IPS-15b (cell line): ENCODE data around the gene TRIM9.

ENCODE experiments used
- H3K27me3 ChIP-seq: one replicate; pipeline ENCODE4 v1.6.1; 2013; ENCODE audit warnings: low read length; ENCODE audit not compliant: control insufficient read depth, insufficient read depth
- H3K36me3 ChIP-seq: one replicate; pipeline ENCODE4 v1.6.1; 2013; ENCODE audit warnings: low read length; ENCODE audit not compliant: control insufficient read depth, insufficient read depth
- H3K4me1 ChIP-seq: one replicate; pipeline ENCODE4 v1.6.1; 2013; ENCODE audit warnings: mild to moderate bottlenecking, low read length; ENCODE audit not compliant: control insufficient read depth, insufficient read depth
- H3K4me3 ChIP-seq: one replicate; pipeline ENCODE4 v1.5.1; 2013; ENCODE audit warnings: low read depth, low read length
- H3K9ac ChIP-seq: one replicate; pipeline ENCODE4 v1.6.1; 2013; ENCODE audit warnings: low read depth, mild to moderate bottlenecking, low read length
- H3K9me3 ChIP-seq: one replicate; pipeline ENCODE4 v1.6.1; 2013; ENCODE audit warnings: mild to moderate bottlenecking, low read length; ENCODE audit not compliant: control insufficient read depth, insufficient read depth

Gene TRIM9

GRCh38 chr14:51014625-51015024 lies 80.3 kb downstream of the TRIM9 start:
- Histone ChIP-seq H3K27me3 (no peaks in the 10 kb centered on the region), H3K4me3 (no peak overlapping the region), H3K36me3 (no peaks in the 10 kb centered on the region), H3K4me1 (no peaks in the 10 kb centered on the region), H3K9me3 (no peaks in the 10 kb centered on the region), H3K9ac (no peak overlapping the region)

GRCh38 chr14:51014086-51014485 lies 80.8 kb downstream of the TRIM9 start:
- no peak overlapping the region for H3K4me3 ChIP-seq
- H3K36me3 ChIP-seq, result no peaks in the 10 kb centered on the region
- H3K9ac ChIP-seq, result no peak overlapping the region
- no peaks in the 10 kb centered on the region for H3K4me1 ChIP-seq
- no peaks in the 10 kb centered on the region for H3K27me3 ChIP-seq
- H3K9me3 ChIP-seq, result no peaks in the 10 kb centered on the region

GRCh38 chr14:51012055-51012454 lies 82.8 kb downstream of the TRIM9 start:
- no peaks in the 10 kb centered on the region for H3K36me3 ChIP-seq

GRCh38 chr14:51008446-51008845 lies 86.5 kb downstream of the TRIM9 start:
- no peaks in the 10 kb centered on the region for H3K4me1 ChIP-seq
- H3K9me3 ChIP-seq, result no peaks in the 10 kb centered on the region
- H3K4me3 ChIP-seq, result no peak overlapping the region
- no peak overlapping the region for H3K9ac ChIP-seq
- H3K36me3 ChIP-seq, result no peaks in the 10 kb centered on the region
- no peaks in the 10 kb centered on the region for H3K27me3 ChIP-seq

More at GRCh38 chr14:51012055-51012454, 82.8 kb downstream of the TRIM9 start:
- Histone ChIP-seq H3K9ac (no peak overlapping the region), H3K4me1 (no peaks in the 10 kb centered on the region), H3K4me3 (no peak overlapping the region), H3K27me3 (no peaks in the 10 kb centered on the region), H3K9me3 (no peaks in the 10 kb centered on the region)

- Histone ChIP-seq H3K9me3 (no peaks in the 10 kb centered on the region), H3K36me3 (no peaks in the 10 kb centered on the region), H3K4me1 (no peaks in the 10 kb centered on the region), H3K9ac (no peak overlapping the region), H3K27me3 (no peaks in the 10 kb centered on the region), H3K4me3 (no peak overlapping the region)
Observed at GRCh38 chr14:51006781-51007211, 88.1 kb downstream of the TRIM9 start.

- H3K9ac ChIP-seq, result no peak overlapping the region
- no peaks in the 10 kb centered on the region for H3K9me3 ChIP-seq
- no peak overlapping the region for H3K4me3 ChIP-seq
Observed at GRCh38 chr14:51006324-51006723, 88.6 kb downstream of the TRIM9 start.

GRCh38 chr14:51004801-51005526 lies 89.9 kb downstream of the TRIM9 start:
- H3K36me3 ChIP-seq, result no peaks in the 10 kb centered on the region
- no peak overlapping the region for H3K9ac ChIP-seq
- no peaks in the 10 kb centered on the region for H3K9me3 ChIP-seq
- H3K4me3 ChIP-seq, result no peak overlapping the region
- H3K27me3 ChIP-seq, result no peaks in the 10 kb centered on the region
- no peaks in the 10 kb centered on the region for H3K4me1 ChIP-seq

More at GRCh38 chr14:51006324-51006723, 88.6 kb downstream of the TRIM9 start:
- H3K36me3 ChIP-seq, result no peaks in the 10 kb centered on the region
- H3K4me1 ChIP-seq, result no peaks in the 10 kb centered on the region
- H3K27me3 ChIP-seq, result no peaks in the 10 kb centered on the region

- Histone ChIP-seq H3K4me3 (no peak overlapping the region), H3K9me3 (no peaks in the 10 kb centered on the region), H3K4me1 (no peaks in the 10 kb centered on the region), H3K27me3 (no peaks in the 10 kb centered on the region), H3K36me3 (no peaks in the 10 kb centered on the region), H3K9ac (no peak overlapping the region)
Observed at GRCh38 chr14:51004352-51004800, 90.5 kb downstream of the TRIM9 start.

GRCh38 chr14:51002406-51002999 lies 92.4 kb downstream of the TRIM9 start:
- Histone ChIP-seq H3K9me3 (no peaks in the 10 kb centered on the region), H3K4me1 (no peaks in the 10 kb centered on the region), H3K9ac (no peak overlapping the region), H3K36me3 (no peaks in the 10 kb centered on the region), H3K4me3 (no peak overlapping the region), H3K27me3 (no peaks in the 10 kb centered on the region)

GRCh38 chr14:51000566-51000965 lies 94.3 kb downstream of the TRIM9 start:
- H3K27me3 ChIP-seq, result no peaks in the 10 kb centered on the region
- H3K9ac ChIP-seq, result no peak overlapping the region
- no peaks in the 10 kb centered on the region for H3K9me3 ChIP-seq
- no peaks in the 10 kb centered on the region for H3K4me1 ChIP-seq
- no peak overlapping the region for H3K4me3 ChIP-seq
- H3K36me3 ChIP-seq, result no peaks in the 10 kb centered on the region

- Histone ChIP-seq H3K27me3 (no peaks in the 10 kb centered on the region), H3K4me1 (no peaks in the 10 kb centered on the region), H3K9ac (no peak overlapping the region), H3K36me3 (no peaks in the 10 kb centered on the region), H3K9me3 (no peaks in the 10 kb centered on the region), H3K4me3 (no peak overlapping the region)
Observed at GRCh38 chr14:50999726-51000125, 95.2 kb downstream of the TRIM9 start.

- Histone ChIP-seq H3K9ac (no peak overlapping the region), H3K27me3 (no peaks in the 10 kb centered on the region), H3K4me3 (no peak overlapping the region), H3K4me1 (no peaks in the 10 kb centered on the region), H3K9me3 (no peaks in the 10 kb centered on the region), H3K36me3 (no peaks in the 10 kb centered on the region)
Observed at GRCh38 chr14:50998612-50999011, 96.3 kb downstream of the TRIM9 start.
